HG03520 (cell line): ENCODE data around the gene CYP51A1.
"Not testable (repeated sequence)": the region's sequence is repeated elsewhere in the genome, so short reads cannot be mapped to it uniquely, and the experiment has no call there.

Experiments
- ATAC-seq: cut with Tn5 transposase; IDR thresholded peaks from one replicate; pipeline ENCODE4 v1.9.1; 2021; ENCODE audit warnings: mild to moderate bottlenecking, moderate library complexity; ENCODE audit not compliant: unreplicated experiment

The CYP51A1 gene

GRCh38 chr7:92131764-92132330, 2.4 kb downstream of the CYP51A1 start:
- ATAC-seq = no peak

GRCh38 chr7:92131093-92131492, 3.2 kb downstream of the CYP51A1 start:
- no peak for ATAC-seq

GRCh38 chr7:92121681-92122080, 12.6 kb downstream of the CYP51A1 start:
- no peak for ATAC-seq

- no peak for ATAC-seq
These were observed 15.0 kb downstream of the CYP51A1 start for GRCh38 chr7:92119213-92119759.

- ATAC-seq = no peak
These were observed 17.3 kb downstream of the CYP51A1 start for GRCh38 chr7:92116949-92117348.

GRCh38 chr7:92115821-92116220, 18.5 kb downstream of the CYP51A1 start:
- no peak for ATAC-seq

- ATAC-seq = no peak
These were observed 23.4 kb downstream of the CYP51A1 start for GRCh38 chr7:92110857-92111256.

- ATAC-seq = no peak
These were observed 25.5 kb downstream of the CYP51A1 start for GRCh38 chr7:92108821-92109220.

GRCh38 chr7:92102862-92103261, 31.4 kb downstream of the CYP51A1 start:
- not testable (repeated sequence) for ATAC-seq

GRCh38 chr7:92100534-92100933, 33.7 kb downstream of the CYP51A1 start:
- ATAC-seq = no peak

GRCh38 chr7:92095380-92095779, 38.9 kb downstream of the CYP51A1 start:
- ATAC-seq = no peak

- ATAC-seq = no peak
These were observed 42.1 kb downstream of the CYP51A1 start for GRCh38 chr7:92092210-92092609.

- no peak for ATAC-seq
These were observed 46.0 kb downstream of the CYP51A1 start for GRCh38 chr7:92088266-92088665.

- not testable (repeated sequence) for ATAC-seq
These were observed 50.4 kb downstream of the CYP51A1 start for GRCh38 chr7:92083922-92084321.

- ATAC-seq = no peak
These were observed 57.8 kb downstream of the CYP51A1 start for GRCh38 chr7:92076509-92076908.

GRCh38 chr7:92075455-92076158, 58.7 kb downstream of the CYP51A1 start:
- peak; percentile 97 for ATAC-seq

GRCh38 chr7:92072708-92073107, 61.6 kb downstream of the CYP51A1 start:
- no peak for ATAC-seq

GRCh38 chr7:92072121-92072520, 62.2 kb downstream of the CYP51A1 start:
- ATAC-seq = no peak

GRCh38 chr7:92071032-92071431, 63.2 kb downstream of the CYP51A1 start:
- no peak for ATAC-seq

GRCh38 chr7:92064438-92065029, 69.7 kb downstream of the CYP51A1 start:
- no peak for ATAC-seq
